GM19455 (cell line): ENCODE data around the gene MAPK1.
"Not testable (repeated sequence)": the region's sequence is repeated elsewhere in the genome, so short reads cannot be mapped to it uniquely, and the experiment has no call there.

Experiments
- ATAC-seq: cut with Tn5 transposase; IDR thresholded peaks from one replicate; pipeline ENCODE4 v1.9.1; 2021; ENCODE audit not compliant: unreplicated experiment

Gene MAPK1

GRCh38 chr22:21823740-21824444 is 43.6 kb downstream of the MAPK1 start:
- ATAC-seq: no peak

- no peak for ATAC-seq
These were observed 48.2 kb downstream of the MAPK1 start for GRCh38 chr22:21819183-21819770.

GRCh38 chr22:21818487-21819182 is 48.8 kb downstream of the MAPK1 start:
- ATAC-seq: no peak

- ATAC-seq: not testable (repeated sequence)
These were observed 50.0 kb downstream of the MAPK1 start for GRCh38 chr22:21817497-21817853.

- no peak for ATAC-seq
These were observed 50.5 kb downstream of the MAPK1 start for GRCh38 chr22:21816787-21817496.

GRCh38 chr22:21816472-21816786 is 51.0 kb downstream of the MAPK1 start:
- ATAC-seq: no peak

- no peak for ATAC-seq
These were observed 51.5 kb downstream of the MAPK1 start for GRCh38 chr22:21815958-21816357.

GRCh38 chr22:21815357-21815756 is 52.1 kb downstream of the MAPK1 start:
- ATAC-seq: no peak

- no peak for ATAC-seq
These were observed 55.5 kb downstream of the MAPK1 start for GRCh38 chr22:21811982-21812381.

GRCh38 chr22:21807544-21808529 is 59.6 kb downstream of the MAPK1 start:
- ATAC-seq: no peak

- ATAC-seq: not testable (repeated sequence)
These were observed 62.1 kb downstream of the MAPK1 start for GRCh38 chr22:21805325-21805724.

- no peak for ATAC-seq
These were observed 63.6 kb downstream of the MAPK1 start for GRCh38 chr22:21803811-21804249.

- no peak for ATAC-seq
These were observed 64.8 kb downstream of the MAPK1 start for GRCh38 chr22:21802673-21803072.

GRCh38 chr22:21802056-21802455 is 65.4 kb downstream of the MAPK1 start:
- no peak for ATAC-seq

GRCh38 chr22:21801304-21801644 is 66.2 kb downstream of the MAPK1 start:
- not testable (repeated sequence) for ATAC-seq

- no peak for ATAC-seq
These were observed 66.7 kb downstream of the MAPK1 start for GRCh38 chr22:21800552-21801303.

GRCh38 chr22:21797444-21798221 is 69.8 kb downstream of the MAPK1 start:
- no peak for ATAC-seq

GRCh38 chr22:21796863-21797262 is 70.6 kb downstream of the MAPK1 start:
- ATAC-seq: no peak

GRCh38 chr22:21796231-21796630 is 71.2 kb downstream of the MAPK1 start:
- ATAC-seq: no peak
